Activated CD4-positive, alpha-beta T cell treated with anti-CD3 and anti-CD28 coated beads, Interleukin-2, Interleukin-4, amounts not matched to agents 100 ng/mL and 50 ng/mL, durations not matched to agents 16 hours and 8 hours (primary cell): ENCODE measurements around the gene NEMF.
"Not testable (repeated sequence)": the region's sequence is repeated elsewhere in the genome, so short reads cannot be mapped to it uniquely, and the experiment has no call there.

ENCODE experiments used
- DNase-seq: peaks from one replicate; pipeline ENCODE4 v3.0.0-alpha.2; 2020; ENCODE audit warnings: low spot score

NEMF gene

DNA sequence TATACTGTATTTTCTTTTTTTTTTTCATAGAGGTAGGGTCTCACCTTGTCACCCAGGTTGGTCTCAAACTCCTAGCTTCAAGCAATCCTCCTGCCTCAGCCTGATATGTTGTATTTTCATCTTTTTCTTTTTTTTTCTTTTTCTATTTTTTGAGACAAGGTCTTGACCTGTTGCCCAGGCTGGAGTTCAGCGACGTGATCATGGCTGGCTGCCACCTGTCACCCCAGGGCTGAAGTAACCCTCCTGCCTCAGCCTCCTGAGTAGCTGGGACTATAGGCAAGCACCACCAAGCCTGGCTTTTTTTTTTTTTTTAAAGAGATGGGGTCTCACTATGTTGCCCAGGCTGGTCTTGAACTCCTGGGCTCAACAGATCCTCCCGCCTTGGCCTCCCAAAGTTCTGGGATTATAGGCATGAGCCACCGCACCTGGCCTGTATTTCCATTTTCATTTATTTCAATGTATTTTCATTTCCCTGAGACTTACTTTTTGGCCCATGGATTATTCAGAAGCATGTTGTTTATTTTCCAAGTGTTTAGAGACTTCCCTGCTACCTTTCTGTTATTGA, 24.1 kb upstream of the NEMF start:
- no peak for DNase-seq

DNA sequence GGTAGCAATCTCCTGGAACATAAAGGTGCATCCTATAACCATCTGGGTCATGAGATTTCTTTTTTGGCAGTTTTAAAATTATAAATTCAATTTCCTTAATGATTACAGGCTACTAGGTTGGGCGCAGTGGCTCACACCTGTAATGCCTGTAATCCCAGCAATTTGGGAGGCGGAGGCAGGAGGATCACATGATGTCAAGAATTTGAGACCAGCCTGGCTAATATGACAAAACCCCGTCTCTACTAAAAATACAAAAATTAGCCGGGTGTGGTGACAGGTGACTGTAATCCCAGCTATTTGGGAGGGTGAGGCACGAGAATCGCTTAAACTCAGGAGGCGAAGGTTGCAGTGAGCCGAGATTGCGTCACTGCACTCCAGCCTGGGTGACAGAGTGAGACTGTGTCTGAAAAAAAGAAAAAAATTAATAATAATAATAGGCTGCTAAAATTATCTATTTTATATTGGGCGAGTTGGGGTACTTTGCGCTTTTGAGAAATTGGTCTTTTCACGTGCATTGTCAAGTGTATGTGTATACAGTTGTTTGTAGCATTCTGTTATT, 23.1 kb upstream of the NEMF start:
- no peak for DNase-seq

DNA sequence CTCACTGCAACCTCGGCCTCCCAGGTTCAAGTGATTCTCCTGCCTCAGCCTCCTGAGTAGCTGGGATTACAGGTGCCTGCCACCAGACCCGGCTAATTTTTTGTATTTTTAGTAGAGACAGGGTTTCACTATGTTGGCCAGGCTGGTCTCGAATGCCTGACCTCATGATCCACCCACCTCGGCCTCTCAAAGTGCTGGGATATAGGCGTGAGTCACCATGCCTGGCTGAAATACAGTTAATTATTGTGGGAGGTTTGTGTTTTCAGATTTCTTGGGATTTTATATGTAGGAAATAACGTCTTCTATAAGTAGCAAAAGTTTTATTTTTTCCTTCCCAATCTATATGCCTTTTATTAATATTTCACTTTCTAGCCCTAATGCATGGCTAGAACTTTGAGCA, 21.0 kb upstream of the NEMF start:
- DNase-seq: not testable (repeated sequence)

DNA sequence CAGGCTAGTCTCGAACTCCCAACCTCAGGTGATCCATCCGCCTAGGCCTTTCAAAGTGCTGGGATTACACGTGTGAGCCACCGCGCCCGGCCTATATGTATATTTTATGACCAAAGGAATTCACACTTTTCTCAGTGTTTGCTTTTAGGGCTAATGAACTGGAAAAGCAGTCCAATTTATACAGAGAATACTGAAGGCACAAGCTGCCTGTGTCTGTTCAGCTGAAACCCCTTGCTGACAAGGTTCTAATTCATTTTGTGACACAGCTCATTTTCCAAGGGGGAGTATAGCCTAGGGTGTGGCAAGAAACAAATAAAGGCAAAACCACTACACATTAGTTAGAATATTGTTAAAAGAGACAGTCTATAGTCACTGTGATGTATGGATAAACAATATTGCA, 18.3 kb upstream of the NEMF start:
- no peak for DNase-seq

DNA sequence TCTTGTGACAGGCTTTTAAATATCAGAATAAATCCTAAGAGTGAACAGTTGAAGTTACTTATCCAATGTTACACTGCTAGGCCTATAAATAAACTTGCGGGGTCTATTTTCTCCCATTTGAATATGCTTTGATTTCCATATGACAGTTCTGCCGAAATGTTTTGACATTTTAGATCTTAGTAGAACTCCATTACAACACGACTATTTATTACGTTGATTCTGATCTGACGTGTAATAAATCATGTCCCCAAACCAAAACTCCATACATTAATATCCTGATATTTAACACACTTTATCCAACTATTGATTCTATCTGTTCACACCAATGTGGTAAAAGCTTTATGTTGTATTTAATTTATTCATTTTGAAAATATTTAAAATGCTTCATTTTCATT, 16.1 kb upstream of the NEMF start:
- DNase-seq: no peak

DNA sequence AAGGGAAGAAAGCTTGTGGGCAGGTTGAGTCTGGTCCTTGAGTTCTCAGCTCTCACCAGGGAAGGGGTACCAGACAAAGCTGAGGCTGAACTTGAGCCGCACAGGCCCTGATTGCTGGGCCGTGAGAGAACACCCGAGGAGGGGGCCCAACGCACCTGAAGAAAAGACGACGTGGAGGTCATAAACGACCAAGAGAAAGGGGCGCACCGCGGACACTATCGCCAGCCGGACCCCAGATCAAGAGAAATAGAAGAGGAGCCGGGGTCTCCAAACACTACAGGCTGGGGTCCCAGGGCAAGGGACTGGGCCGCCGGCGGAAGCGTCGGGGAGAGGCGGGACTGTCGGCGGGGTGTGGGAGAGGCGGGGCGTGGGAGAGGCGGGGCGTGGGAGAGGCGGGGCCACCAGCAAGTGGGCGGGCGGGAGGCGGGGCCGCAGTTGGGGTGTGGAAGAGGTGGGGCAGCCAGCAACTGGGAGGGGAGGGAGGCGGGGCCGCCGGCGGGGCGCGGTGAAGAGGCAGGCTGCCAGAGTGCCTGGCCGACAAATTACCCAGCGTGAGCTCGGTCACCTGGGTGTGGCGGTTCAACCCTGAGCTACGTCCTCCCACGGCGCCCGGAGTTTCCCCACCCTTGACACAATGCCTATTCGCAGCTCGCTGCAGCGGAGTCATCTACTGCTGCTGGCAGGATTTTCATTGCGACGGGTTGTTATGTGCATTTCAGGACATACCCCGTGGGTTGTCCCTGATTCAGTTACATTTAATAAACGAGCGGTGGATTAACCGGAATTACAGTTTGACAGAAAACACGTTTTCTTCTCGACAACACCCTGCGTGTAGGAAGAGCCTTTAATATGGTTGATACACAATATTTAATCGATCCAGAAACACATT, 15.5 kb upstream of the NEMF start:
- DNase-seq: peak; percentile 99

DNA sequence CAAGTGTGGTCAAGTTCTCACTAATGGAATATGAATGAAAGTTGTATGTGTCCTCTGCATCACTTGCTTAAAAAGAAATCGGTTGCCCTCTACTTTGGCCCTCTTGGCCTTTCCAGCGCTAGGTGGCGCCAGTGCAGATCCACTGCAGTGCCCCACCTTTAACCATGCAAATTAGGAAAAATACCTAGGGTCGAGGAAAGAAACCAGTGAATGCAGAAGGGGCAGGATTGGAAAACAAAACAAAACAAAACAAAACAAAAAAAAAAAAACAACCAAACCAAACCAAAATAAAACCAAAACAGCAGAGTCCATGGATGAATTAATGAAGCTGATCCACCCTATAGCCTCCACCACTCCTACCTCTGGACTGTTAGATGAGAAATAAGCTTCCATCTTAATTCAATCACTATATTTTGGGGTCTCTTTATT, 12.9 kb upstream of the NEMF start:
- DNase-seq: peak; percentile 87

DNA sequence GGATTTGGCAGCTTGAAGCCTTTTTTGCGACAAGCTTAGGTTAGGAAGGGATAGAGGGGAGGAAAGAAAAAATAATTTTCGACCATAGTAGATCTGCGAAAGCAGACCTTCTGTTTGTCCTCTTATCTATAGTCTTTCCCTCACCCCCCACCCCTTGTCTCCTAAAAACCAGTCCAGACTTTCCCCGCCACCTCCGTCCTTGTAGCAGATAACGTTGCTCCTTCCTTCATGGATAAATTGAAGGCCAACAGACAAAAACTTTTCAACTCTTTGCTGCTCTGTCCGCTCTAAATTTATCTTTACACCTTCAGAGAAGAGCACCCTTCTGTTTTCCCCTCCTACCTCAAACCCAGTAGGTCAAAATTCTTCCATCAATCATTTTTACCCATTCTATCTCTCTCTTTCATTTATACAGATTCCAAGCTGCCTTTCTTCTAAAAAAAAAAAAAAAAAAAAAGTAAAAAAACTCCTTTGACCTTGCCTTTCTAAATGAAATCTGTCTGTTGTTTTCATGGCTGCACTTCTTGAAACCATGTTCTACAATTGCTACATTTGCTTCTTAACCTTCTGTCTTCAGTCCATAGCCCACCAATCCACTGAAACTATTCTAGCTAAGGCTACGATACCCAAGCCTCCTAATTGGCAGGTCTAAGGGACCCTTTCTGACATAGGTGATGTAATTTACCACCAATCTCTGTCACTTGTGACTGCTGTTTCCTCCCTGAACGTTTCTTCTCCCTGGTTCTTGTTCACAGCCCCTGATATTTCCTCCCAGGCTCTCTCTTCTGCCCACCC, 11.1 kb upstream of the NEMF start:
- peak; percentile 62 for DNase-seq

DNA sequence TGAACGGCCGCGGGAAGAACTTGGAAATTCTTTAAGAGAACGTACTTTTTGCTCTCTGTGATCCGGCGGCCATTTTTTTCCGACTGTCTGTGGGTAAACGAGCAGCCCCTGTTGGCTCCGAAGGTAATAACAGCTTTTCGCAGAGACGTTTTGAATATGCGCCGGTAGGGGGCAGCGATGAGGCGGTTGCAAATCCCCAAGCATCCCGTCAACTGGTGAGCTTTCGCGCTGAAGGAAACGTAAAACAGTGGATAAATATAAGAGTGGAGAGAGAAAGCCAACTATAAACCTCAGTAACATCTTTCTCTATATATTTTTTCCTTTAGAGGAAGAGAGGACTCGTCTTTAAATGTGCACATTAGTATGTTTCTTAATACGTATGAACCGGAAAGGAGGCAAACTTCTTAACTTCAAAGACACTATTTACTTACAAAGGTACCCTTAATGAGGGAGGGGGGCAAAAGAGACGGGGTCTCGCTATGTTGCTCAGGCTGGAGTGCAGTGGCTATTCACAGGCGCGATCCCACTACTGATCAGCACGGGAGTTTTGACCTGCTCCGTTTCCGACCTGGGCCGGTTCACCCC, 9.6 kb upstream of the NEMF start:
- DNase-seq: peak; percentile 87

DNA sequence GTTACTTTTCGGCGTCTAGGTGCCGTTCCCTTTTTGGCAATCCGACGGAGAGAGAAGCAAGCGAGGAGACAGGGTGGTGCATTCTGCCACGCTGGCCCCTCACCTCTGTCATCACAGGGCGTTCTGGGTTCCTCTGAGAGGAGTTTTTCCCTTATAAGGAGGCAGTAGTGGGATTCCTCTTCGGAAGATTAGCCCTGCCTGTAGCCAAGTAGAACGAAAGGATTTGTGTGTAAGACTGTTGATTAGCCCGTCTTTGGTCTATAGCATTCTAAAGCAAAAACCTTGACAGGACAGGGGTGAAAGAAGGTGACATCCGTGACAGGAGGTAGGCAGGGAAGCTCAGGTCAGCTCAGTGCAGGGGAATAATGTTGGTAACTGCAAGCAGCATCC, 9.1 kb upstream of the NEMF start:
- DNase-seq: peak; percentile 73

DNA sequence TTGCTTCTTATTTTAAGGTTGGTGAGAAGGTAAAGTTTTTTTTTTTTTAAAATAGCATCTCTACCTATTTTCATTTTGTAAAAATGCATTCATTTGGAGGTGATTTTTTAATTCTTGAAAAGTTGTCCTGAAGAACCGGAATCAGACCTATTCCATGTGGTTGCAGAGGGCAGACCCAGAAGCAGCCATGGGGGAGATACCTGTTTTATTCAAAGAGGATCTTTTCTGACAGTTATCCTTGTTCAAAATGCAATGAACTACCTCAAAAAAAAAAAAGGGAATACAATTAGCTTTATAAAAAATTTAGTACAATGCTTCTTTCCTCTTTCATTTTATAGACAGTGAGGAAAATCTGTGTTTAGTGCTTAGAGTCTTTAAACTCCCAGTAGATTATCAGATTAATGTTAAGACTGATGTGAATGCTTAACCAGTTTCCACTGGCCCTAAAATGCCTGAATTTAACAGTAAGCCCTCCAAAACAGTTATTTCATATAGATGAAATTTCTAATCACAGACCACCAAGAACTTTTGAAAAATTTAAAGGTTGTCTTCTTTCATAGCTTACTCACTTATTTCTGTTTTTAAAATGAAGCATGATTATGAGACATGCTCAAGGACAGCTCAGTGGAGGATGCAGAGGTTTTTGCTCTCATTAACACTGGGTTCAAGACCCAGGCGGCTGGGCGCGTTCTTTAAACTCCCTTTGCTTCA, 8.6 kb upstream of the NEMF start:
- no peak for DNase-seq

DNA sequence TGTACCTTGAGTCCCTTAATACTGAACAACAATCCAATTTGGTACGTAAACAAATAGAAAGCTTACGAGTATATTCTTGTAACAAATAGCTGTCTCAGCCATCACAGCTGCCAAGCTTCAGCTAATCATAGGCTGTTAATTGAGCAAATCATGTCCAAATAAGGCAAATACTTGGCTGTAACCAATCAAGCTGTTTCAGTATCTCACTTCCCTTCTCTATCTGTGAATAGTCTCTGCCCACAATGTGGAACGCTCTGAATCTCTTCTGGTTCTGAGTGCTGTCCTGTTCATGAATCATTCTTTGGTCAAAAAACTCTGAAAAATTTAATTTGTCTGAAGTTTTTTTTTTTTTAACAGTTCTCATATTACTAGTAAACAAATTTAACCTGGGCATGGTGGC, 5.8 kb upstream of the NEMF start:
- DNase-seq: peak; percentile 67

DNA sequence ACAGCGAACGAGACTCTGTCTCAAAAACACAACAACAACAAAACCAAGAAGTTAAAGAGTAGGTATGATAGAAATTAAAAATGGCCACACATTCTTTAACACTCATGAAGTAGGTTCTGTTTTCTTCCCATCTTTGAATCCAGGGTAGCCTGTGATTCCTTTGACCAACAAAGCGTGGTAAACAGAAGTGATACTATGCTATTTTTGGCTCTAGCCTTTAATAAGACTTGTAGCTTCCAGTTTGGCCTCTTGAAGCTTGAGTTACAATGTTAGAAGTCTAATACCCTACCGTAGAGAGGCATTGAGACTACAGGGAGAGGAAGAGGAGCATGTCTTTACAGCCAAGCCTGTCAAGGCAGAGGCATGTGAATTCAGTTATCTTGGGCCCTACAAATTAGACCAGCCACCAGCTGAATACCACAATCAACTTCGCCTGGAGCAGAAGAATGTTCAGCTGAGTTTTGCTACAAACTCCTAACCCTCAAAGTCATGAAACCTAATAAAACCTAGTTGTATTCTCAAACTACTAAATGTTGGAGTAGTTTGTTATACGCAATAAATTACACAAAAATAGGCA, 4.9 kb upstream of the NEMF start:
- DNase-seq: no peak

DNA sequence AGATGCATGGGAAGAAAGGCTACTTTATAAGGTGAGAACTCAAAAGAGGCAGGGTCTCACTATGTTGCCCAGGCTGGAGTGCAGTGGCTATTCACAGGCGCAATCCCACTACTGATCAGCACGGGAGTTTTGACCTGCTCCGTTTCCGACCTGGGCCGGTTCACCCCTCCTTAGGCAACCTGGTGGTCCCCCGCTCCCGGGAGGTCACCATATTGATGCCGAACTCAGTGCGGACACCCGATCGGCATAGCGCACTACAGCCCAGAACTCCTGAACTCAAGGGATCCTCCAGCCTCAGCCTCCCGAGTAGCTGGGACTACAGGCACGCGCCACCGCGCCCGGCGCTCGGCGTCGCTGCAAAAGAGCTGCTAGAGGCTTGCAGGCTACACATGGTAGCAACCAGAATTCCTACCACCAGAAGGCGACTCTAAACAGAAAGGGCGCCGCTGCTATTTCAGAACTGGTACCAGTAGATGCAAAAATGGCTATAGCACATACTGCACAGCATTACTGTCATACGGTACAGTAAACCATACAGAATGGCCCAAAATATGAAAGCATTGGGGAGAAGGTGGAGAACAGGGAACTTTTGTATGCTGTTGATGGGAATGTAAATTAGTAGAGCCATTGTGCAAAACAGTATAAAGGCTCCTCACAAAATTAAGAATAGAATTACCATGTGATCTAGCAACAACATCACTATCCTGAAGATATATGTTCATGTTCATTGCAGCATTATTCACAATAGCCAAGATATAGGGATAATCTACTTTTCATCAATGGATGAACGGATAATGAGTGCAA, 1.2 kb upstream of the NEMF start:
- DNase-seq: peak; percentile 80

DNA sequence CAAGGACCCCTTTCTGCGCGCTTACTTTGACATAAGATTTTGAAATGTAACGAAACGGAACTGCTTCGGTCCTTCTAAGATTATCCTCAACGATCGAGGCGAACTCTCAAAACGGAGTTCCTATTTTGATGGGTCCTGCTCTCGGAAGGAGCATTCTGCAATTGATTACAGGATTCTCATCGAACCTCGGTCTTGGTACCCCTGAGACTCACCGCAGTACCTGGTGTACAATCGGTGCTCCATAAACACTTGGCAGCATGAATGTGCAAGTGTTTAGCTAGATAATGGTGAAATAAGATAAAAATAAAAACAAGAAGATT, 530 bp upstream of the NEMF start:
- DNase-seq: no peak

DNA sequence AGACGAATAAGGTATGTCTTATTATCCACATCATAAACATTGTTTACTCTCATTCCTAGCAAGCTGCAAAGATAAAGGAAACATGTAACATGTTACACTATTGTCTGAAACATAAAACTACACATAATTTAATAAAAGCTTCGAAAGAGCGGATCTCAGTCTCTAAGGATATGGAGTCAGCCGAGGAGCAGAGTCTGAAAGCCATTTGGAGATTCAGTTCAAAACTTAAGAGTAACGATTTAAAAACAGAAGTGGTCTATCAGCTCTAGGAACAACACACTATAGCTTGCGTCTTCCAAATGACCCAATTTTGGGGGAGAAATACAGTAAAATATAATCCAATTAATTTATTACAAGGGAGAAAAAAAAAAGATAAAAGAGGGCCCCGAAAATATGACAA, 775 bp downstream of the NEMF start:
- DNase-seq: no peak

DNA sequence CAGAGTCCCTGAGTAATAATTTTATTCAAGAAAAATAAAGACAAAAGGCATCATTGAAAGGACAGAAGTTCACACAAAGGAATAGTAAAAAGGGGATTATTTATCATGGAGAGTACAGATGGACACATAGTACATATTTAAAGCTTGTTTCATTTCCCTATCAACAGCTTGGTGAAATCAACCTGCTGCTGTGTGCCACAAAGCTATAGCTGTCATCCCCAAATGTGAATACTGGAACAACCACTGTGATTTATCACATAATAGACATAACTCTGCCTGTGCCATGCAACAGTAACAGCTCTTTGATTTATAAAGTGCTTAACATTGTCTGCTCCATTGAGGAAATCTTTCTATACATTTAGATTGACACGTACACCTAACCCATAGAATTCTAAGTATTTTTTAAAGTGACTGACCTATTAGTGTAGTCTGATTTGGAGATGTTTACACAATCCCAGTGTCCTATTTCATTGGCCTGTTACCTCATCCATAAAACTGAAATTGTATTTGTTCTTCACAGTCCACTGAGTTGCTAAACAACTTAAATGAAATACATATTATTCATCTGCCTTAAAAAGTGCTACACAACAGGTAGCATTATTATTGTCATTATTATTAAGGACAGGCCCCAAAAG, 3.3 kb downstream of the NEMF start:
- DNase-seq: no peak

DNA sequence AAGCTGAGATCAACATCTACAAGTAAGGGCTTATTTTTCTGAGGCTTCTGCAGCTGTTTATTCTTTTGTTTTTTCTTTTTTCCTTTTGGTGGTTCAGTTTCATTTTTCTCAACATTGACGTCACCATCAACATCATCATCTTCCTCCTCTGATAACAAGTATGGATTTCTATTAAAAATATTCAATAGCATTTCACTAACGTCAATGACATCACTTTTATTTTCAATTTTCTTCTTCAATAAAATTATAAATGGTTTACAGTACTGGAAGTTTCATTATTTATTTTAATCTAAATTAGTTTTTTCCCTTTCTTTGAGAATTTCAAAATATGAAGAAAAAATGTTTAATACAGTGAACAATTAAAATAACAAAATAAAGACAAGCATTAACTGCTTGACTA, 23.9 kb downstream of the NEMF start:
- DNase-seq: no peak

DNA sequence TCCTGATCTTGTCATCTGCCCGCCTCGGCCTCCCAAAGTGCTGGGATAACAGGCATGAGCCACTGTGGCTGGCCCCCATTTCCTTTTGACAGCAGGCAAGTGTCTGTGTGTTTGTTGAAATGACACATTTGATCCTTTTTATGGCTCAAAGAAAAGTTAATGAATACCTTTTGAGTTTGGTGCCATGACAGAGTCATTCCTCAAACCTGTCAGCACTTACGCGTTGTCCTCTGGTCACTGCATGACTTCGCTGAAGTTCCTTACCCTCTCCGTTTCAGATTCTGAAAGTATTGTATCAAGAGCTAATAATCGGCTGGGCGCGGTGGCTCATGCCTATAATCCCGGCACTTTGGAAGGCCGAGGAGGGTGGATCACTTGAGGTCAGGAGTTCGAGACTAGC, 32.4 kb downstream of the NEMF start:
- DNase-seq: no peak

DNA sequence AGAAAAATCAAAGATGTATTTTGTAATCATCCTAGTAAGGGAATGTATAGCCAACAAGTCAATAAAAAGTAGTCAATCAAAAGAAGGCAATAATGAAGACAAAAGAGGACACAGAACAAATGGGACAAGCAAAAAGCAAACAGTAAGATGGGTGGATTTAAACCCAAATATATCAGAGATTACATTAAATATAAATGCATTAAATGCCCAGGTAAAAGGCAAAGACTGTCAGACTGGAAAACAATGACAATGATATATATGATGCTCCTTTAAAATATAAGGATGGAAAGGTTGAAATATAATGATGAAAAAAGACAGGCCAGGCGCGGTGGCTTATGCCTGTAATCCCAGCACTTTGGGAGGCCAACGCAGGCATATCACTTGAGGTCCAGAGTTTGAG, 35.7 kb downstream of the NEMF start:
- no peak for DNase-seq
